ENCODE results near the gene PNMT. TPM values are rescaled to one million over a fixed set of nuclear protein-coding genes. Genes with fewer than 3 reads are reported as not detected.

PNMT gene
- total and polyA plus RNA-seq, 2 of the 13 experiments (the other 11 are each of a cell fraction or from before 2014, with no cell fraction given) = 0.25 TPM; not detected in 1

DNA sequence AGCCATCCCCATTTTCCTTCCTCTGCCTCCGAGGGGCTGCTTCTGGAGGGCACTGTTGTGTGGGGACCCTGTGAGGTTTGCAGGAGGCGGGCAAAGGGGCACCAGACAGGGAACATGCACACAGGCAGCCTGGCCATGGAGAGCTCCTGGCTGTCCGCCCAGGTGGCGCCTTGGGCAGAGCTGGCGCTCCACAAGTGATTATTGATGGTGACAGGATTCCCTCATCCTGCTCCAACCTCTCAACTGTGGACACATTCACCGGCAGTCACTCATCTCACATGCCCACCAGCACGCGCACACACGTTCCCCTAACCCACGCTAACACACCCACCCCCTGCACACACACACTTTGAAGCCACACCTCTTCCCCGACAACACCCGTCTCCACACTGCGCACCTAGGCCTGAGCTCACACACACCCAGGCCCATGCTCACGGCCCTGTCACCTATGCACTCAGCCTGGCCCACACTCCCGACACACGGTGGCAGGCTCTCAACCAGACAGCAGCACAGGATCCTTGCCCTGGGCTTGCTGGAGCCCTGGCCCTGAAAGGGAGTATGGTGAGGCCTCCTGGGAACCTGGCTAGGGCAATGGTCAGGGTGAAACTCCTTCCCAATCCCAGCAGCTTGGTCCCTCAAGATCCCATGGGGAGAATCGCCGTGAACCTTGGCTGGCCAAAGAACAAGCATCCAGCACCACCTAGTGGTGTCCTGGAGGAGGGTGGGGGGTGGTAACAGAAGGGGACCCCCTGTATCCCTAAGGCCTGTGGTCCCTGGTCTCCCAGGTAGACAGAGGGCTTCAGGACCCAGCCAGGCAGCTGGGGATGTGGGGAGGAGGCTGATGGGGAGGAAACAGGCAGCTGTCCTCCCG, 3.6 kb downstream of the PNMT start (continued):
- no peak for TF ChIP-seq ZNF597 (CRISPR knock-in tag; IDR thresholded peaks at IDR 0.05)
- TF ChIP-seq, protein P1, sequence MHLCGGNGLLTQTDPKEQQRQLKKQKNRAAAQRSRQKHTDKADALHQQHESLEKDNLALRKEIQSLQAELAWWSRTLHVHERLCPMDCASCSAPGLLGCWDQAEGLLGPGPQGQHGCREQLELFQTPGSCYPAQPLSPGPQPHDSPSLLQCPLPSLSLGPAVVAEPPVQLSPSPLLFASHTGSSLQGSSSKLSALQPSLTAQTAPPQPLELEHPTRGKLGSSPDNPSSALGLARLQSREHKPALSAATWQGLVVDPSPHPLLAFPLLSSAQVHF (CRISPR knock-in tag; IDR thresholded peaks at IDR 0.05) = 0 out of 2 replicates have a peak, but pooled peaks have one; percentile 56
- TF ChIP-seq ONECUT2 (CRISPR knock-in tag; IDR thresholded peaks at IDR 0.05) = no peak
- TF ChIP-seq MTA1 (CRISPR knock-in tag; IDR thresholded peaks at IDR 0.05; ENCODE audit: borderline replicate concordance) = no peak
- no peak for TF ChIP-seq ZSCAN30 (CRISPR knock-in tag; IDR thresholded peaks at IDR 0.05)
- TF ChIP-seq GATA4 (IDR thresholded peaks at IDR 0.05; ENCODE audit: borderline replicate concordance, low read depth) = no peak
- TF ChIP-seq ZNF503 (CRISPR knock-in tag; IDR thresholded peaks at IDR 0.05) = no peak
- no peak for TF ChIP-seq THYN1 (CRISPR knock-in tag; IDR thresholded peaks at IDR 0.05; ENCODE audit: borderline replicate concordance, low read depth)
- 0 out of 2 replicates have a peak, but pooled peaks have one; percentile 33 for TF ChIP-seq ZNF777 (CRISPR knock-in tag; IDR thresholded peaks at IDR 0.05)
- TF ChIP-seq, protein P2, sequence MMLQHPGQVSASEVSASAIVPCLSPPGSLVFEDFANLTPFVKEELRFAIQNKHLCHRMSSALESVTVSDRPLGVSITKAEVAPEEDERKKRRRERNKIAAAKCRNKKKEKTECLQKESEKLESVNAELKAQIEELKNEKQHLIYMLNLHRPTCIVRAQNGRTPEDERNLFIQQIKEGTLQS (CRISPR knock-in tag; IDR thresholded peaks at IDR 0.05) = no peak
- TF ChIP-seq CBFB (CRISPR knock-in tag; IDR thresholded peaks at IDR 0.05) = no peak
- no peak; the same call in 1 of the 2 replicates for TF ChIP-seq SP1 (IDR thresholded peaks at IDR 0.05)
- TF ChIP-seq SP1 (CRISPR knock-in tag; IDR thresholded peaks at IDR 0.05) = no peak; the same call in 1 of the 2 replicates
- no peak for TF ChIP-seq ZBTB21 (CRISPR knock-in tag; IDR thresholded peaks at IDR 0.05)
- TF ChIP-seq, protein P3, sequence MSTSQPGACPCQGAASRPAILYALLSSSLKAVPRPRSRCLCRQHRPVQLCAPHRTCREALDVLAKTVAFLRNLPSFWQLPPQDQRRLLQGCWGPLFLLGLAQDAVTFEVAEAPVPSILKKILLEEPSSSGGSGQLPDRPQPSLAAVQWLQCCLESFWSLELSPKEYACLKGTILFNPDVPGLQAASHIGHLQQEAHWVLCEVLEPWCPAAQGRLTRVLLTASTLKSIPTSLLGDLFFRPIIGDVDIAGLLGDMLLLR (CRISPR knock-in tag; IDR thresholded peaks at IDR 0.05) = 0 out of 2 replicates have a peak, but pooled peaks have one; percentile 63
- no peak for TF ChIP-seq ZFP36L1 (CRISPR knock-in tag; IDR thresholded peaks at IDR 0.05)
- no peak for TF ChIP-seq KDM5A (IDR thresholded peaks at IDR 0.05; ENCODE audit: borderline replicate concordance, low read length)
- TF ChIP-seq, protein P4, sequence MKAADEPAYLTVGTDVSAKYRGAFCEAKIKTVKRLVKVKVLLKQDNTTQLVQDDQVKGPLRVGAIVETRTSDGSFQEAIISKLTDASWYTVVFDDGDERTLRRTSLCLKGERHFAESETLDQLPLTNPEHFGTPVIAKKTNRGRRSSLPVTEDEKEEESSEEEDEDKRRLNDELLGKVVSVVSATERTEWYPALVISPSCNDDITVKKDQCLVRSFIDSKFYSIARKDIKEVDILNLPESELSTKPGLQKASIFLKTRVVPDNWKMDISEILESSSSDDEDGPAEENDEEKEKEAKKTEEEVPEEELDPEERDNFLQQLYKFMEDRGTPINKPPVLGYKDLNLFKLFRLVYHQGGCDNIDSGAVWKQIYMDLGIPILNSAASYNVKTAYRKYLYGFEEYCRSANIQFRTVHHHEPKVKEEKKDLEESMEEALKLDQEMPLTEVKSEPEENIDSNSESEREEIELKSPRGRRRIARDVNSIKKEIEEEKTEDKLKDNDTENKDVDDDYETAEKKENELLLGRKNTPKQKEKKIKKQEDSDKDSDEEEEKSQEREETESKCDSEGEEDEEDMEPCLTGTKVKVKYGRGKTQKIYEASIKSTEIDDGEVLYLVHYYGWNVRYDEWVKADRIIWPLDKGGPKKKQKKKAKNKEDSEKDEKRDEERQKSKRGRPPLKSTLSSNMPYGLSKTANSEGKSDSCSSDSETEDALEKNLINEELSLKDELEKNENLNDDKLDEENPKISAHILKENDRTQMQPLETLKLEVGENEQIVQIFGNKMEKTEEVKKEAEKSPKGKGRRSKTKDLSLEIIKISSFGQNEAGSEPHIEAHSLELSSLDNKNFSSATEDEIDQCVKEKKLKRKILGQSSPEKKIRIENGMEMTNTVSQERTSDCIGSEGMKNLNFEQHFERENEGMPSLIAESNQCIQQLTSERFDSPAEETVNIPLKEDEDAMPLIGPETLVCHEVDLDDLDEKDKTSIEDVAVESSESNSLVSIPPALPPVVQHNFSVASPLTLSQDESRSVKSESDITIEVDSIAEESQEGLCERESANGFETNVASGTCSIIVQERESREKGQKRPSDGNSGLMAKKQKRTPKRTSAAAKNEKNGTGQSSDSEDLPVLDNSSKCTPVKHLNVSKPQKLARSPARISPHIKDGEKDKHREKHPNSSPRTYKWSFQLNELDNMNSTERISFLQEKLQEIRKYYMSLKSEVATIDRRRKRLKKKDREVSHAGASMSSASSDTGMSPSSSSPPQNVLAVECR (CRISPR knock-in tag; IDR thresholded peaks at IDR 0.05; ENCODE audit: borderline replicate concordance) = peak; percentile 71
- no peak for TF ChIP-seq SNAI1 (CRISPR knock-in tag; IDR thresholded peaks at IDR 0.05; ENCODE audit: borderline replicate concordance)
- no peak for TF ChIP-seq ISL2 (CRISPR knock-in tag; IDR thresholded peaks at IDR 0.05)
